ENCODE results near the gene DCAF11. TPM values are rescaled to one million over a fixed set of nuclear protein-coding genes. Genes with fewer than 3 reads are reported as not detected.

Gene DCAF11
- total and polyA plus RNA-seq, 2 of the 13 experiments (the other 11 are each of a cell fraction or from before 2014, with no cell fraction given), result 150 to 257 TPM

DNA sequence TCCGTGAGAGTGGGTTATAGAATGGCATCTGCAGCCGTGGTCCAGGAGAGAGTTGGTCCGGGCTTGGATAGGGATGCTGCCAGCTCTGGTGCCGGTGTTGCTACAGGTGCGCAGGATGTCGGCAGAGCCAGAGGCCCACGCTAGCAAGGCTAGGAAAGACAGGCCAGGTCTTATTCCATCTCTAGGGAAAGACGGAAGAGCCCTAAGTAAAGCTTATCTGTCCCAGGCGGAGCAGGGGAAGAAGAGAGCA, 20.9 kb downstream of the DCAF11 start (continued):
- TF ChIP-seq EP300 (IDR thresholded peaks at IDR 0.05; ENCODE audit: low read depth in 2 of 2, low read length in 2 of 2) (no peak), EP300 (CRISPR knock-in tag; IDR thresholded peaks at IDR 0.05; ENCODE audit: borderline replicate concordance) (peak; percentile 52; the same call in 1 of the 2 replicates), TRIM24 (CRISPR knock-in tag; IDR thresholded peaks at IDR 0.05) (no peak), ZNF329 (CRISPR knock-in tag; IDR thresholded peaks at IDR 0.05; ENCODE audit: low read depth) (no peak), MATR3 (CRISPR knock-in tag; IDR thresholded peaks at IDR 0.05) (peak; percentile 24; the same call in 1 of the 2 replicates), ZNF724P (CRISPR knock-in tag; IDR thresholded peaks at IDR 0.05; ENCODE audit: borderline replicate concordance) (no peak; the same call in 1 of the 2 replicates), KAT2B (IDR thresholded peaks at IDR 0.05; ENCODE audit: borderline replicate concordance, low read depth, low read length) (no peak), KMT2B (CRISPR knock-in tag; IDR thresholded peaks at IDR 0.05) (no peak), NCOA5 (CRISPR knock-in tag; IDR thresholded peaks at IDR 0.05) (no peak), MEF2D (CRISPR knock-in tag; IDR thresholded peaks at IDR 0.05) (no peak; the same call in none of the 2 replicates), ZNF773 (CRISPR knock-in tag; IDR thresholded peaks at IDR 0.05; ENCODE audit: borderline replicate concordance) (no peak), YY1 (IDR thresholded peaks at IDR 0.05; ENCODE audit: insufficient read depth, insufficient replicate concordance, low read depth, low read length) (no peak), ZNF205 (CRISPR knock-in tag; IDR thresholded peaks at IDR 0.05) (no peak; the same call in 1 of the 2 replicates), SMYD3 (CRISPR knock-in tag; IDR thresholded peaks at IDR 0.05) (no peak), KAT7 (CRISPR knock-in tag; IDR thresholded peaks at IDR 0.05; ENCODE audit: borderline replicate concordance) (no peak)
- TF ChIP-seq, protein P1, sequence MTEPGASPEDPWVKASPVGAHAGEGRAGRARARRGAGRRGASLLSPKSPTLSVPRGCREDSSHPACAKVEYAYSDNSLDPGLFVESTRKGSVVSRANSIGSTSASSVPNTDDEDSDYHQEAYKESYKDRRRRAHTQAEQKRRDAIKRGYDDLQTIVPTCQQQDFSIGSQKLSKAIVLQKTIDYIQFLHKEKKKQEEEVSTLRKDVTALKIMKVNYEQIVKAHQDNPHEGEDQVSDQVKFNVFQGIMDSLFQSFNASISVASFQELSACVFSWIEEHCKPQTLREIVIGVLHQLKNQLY (CRISPR knock-in tag; IDR thresholded peaks at IDR 0.05), result no peak
- TF ChIP-seq, protein P2, sequence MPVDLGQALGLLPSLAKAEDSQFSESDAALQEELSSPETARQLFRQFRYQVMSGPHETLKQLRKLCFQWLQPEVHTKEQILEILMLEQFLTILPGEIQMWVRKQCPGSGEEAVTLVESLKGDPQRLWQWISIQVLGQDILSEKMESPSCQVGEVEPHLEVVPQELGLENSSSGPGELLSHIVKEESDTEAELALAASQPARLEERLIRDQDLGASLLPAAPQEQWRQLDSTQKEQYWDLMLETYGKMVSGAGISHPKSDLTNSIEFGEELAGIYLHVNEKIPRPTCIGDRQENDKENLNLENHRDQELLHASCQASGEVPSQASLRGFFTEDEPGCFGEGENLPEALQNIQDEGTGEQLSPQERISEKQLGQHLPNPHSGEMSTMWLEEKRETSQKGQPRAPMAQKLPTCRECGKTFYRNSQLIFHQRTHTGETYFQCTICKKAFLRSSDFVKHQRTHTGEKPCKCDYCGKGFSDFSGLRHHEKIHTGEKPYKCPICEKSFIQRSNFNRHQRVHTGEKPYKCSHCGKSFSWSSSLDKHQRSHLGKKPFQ (CRISPR knock-in tag; IDR thresholded peaks at IDR 0.05; ENCODE audit: insufficient replicate concordance), result no peak
- TF ChIP-seq, protein P3, sequence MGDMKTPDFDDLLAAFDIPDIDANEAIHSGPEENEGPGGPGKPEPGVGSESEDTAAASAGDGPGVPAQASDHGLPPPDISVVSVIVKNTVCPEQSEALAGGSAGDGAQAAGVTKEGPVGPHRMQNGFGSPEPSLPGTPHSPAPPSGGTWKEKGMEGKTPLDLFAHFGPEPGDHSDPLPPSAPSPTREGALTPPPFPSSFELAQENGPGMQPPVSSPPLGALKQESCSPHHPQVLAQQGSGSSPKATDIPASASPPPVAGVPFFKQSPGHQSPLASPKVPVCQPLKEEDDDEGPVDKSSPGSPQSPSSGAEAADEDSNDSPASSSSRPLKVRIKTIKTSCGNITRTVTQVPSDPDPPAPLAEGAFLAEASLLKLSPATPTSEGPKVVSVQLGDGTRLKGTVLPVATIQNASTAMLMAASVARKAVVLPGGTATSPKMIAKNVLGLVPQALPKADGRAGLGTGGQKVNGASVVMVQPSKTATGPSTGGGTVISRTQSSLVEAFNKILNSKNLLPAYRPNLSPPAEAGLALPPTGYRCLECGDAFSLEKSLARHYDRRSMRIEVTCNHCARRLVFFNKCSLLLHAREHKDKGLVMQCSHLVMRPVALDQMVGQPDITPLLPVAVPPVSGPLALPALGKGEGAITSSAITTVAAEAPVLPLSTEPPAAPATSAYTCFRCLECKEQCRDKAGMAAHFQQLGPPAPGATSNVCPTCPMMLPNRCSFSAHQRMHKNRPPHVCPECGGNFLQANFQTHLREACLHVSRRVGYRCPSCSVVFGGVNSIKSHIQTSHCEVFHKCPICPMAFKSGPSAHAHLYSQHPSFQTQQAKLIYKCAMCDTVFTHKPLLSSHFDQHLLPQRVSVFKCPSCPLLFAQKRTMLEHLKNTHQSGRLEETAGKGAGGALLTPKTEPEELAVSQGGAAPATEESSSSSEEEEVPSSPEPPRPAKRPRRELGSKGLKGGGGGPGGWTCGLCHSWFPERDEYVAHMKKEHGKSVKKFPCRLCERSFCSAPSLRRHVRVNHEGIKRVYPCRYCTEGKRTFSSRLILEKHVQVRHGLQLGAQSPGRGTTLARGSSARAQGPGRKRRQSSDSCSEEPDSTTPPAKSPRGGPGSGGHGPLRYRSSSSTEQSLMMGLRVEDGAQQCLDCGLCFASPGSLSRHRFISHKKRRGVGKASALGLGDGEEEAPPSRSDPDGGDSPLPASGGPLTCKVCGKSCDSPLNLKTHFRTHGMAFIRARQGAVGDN (CRISPR knock-in tag; IDR thresholded peaks at IDR 0.05), result no peak
- TF ChIP-seq, protein P4, sequence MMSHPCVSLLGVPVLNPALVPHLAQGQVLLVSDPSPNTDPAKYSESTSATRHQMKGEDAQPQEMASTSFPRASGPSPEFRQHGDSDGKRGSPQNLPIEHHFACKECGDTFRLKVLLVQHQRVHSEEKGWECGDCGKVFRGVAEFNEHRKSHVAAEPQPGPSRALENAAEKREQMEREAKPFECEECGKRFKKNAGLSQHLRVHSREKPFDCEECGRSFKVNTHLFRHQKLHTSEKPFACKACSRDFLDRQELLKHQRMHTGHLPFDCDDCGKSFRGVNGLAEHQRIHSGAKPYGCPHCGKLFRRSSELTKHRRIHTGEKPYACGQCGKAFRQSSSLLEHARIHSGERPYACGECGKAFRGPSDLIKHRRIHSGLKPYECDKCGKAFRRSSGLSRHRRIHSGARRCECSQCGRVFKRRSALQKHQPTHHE (CRISPR knock-in tag; IDR thresholded peaks at IDR 0.05; ENCODE audit: borderline replicate concordance), result peak; percentile 43; the same call in 1 of the 2 replicates
